RPMI7951 (cell line): ENCODE results near the gene LMTK2. TPM values are rescaled to one million over a fixed set of nuclear protein-coding genes. Genes with fewer than 3 reads are reported as not detected.
A peak's percentile ranks its signal among the peaks of the same experiment; 100 is the strongest.

ENCODE experiments used
- DNase-seq: peaks from one replicate; pipeline ENCODE4 v3.0.0-alpha.2; 2012; ENCODE audit warnings: low read depth
- total RNA-seq: library from RNA; depleted of rRNA; stranded (reverse); fragments of >200 nt; shearing (Covaris generic); gene quantifications from 2 replicates; pipeline ENCODE4 v1.2.3, GENCODE V29; 2014; rRNA removed

Gene LMTK2
- total RNA-seq = 4.7 and 5.1 TPM in 2 replicates

- DNase-seq = peak; percentile 83
These were observed at the start of gene LMTK2 for GRCh38 chr7:98106647-98107312. Gene LMTK2 (plus strand): TSS chr7:98106862. CDS start chr7:98107178, 316 bp downstream.

DNA sequence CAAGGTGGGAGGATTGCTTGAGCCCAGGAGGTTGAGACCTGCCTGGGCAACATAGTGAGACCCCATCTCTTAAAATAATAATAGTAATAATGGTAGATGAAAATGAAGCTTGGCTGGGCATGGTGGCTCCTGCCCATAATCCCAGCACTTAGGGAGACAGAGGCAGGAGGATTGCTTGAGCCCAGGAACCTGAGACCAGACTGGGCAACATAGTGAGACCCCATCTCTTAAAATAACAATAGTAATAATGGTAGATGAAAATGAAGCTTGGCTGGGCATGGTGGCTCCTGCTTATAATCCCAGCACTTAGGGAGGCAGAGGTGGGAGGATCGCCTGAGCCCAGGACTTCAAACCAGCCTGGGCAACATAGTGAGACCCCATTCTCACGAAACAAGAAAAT lies 49.5 kb upstream of the LMTK2 start:
- DNase-seq = no peak

GRCh38 chr7:98058186-98058585 lies 48.5 kb upstream of the LMTK2 start:
- DNase-seq = no peak

DNA sequence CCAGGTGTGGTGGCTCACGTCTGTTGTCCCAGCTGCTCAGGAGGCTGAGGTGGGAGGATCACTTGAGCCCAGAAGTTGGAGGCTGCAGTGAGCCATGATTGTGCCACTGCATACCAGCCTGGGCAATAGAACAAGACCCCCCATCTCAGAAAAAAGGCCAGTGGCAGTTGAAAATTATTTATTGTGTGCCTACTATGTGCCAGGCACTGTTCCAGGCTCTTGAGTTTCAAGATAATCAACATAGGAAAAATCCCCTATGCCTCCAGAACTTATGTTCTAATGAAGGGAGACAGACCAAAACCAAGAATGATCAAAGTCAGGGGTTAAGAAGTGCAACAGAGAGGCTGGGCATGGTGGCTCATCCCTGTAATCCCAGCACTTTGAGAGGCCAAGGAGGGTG lies 42.4 kb upstream of the LMTK2 start:
- no peak for DNase-seq

DNA sequence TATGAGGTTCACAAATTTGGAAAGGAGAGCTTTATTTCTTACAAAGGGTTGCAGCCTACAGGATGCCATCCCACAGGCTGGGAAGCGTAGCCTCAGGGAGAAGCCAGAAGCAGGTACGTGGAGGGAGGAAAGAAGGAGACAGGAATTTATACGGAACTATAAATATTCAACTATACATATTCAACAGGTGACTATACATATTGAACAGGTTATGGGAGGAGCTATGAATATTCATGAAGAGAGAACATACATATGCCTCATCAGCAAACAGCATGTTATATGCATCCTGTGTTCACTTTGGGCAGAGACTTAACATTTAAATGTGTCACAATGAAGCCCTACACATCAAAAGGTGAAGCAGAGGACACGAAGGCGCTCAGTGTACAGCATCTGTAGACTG lies 40.5 kb upstream of the LMTK2 start:
- no peak for DNase-seq

- DNase-seq = no peak
These were observed 39.6 kb upstream of the LMTK2 start for GRCh38 chr7:98066934-98067507.

DNA sequence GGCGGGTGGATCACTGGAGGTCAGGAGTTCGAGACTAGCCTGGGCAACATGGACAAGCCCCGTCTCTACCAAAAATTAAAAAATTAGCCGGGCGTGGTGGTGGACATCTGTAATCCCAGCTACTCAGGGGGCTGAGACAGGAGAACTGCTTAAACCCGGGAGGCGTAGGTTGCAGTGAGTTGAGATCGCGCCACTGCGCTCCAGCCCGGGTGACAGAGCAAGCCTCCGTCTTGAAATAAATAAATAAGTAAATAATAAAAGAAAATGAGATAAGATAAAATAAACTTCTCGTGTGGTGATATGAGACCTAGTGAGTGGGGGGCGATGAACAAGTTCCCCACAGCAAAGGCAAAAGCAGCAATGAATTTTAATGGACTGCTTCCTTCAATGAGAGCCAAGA lies 33.6 kb upstream of the LMTK2 start:
- no peak for DNase-seq

- no peak for DNase-seq
These were observed 30.9 kb upstream of the LMTK2 start for GRCh38 chr7:98075801-98076200.

- DNase-seq = no peak
These were observed 28.9 kb upstream of the LMTK2 start for GRCh38 chr7:98077762-98078161.

- no peak for DNase-seq
These were observed 28.3 kb upstream of the LMTK2 start for GRCh38 chr7:98078197-98078870.

DNA sequence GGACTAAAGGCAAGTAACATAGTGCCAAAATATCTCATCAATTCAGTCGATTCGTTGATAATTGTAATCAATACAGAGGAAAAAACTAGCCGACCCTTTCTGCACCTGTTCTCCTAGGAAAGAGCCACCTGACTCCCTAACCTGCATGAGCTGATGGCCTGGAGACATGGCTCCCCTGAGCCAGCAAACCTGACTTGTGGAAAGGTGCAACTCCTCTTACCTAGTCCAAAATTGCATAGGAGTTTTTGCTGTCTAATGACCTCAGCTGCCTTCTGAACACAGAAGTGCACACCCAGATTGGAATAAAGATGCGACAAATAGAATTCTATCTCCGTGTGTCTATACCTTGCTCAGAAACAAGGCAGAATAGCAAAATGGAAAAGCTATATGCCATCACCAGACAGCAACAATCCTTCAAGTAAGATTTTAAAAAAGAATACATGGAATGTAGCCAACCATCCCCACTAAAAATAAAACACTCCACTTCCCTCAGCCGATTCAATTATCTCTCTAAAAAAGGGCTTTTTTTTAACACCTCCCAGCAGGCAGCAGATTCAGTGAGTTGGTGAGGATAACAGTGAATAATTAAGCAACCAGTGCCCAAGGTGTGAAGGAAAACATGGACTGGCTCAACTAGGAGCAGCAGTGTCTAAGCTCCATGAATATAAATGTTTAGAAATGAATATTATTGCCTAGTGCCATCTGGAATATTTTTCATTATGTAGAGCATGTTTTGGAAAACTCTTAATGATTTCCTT lies 26.6 kb upstream of the LMTK2 start:
- no peak for DNase-seq

GRCh38 chr7:98081319-98081718 lies 25.3 kb upstream of the LMTK2 start:
- DNase-seq = no peak

- DNase-seq = no peak
These were observed 22.0 kb upstream of the LMTK2 start for GRCh38 chr7:98084631-98085030.

- no peak for DNase-seq
These were observed 21.0 kb upstream of the LMTK2 start for GRCh38 chr7:98085674-98086073.

- no peak for DNase-seq
These were observed 20.4 kb upstream of the LMTK2 start for GRCh38 chr7:98086281-98086718.

DNA sequence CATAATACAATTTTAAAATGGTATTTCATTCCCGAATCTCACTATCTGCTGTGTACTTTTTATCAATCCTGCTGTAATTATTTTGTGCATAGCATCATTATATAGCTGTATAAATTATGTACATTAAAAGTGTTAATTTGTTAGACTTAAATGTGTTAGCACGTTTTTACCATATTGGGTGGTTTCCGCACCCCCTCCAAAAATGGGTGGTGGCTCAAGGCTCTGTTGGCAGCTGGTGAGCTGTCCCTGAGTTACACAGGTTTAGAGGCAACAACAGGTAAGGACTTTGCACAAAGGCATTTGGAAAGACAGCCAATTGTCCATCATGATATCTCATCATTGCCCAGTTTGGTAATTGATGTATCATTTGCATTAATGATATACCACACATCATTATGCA lies 18.6 kb upstream of the LMTK2 start:
- DNase-seq = no peak

GRCh38 chr7:98090116-98090515 lies 16.5 kb upstream of the LMTK2 start:
- no peak for DNase-seq

- DNase-seq = no peak
These were observed 15.6 kb upstream of the LMTK2 start for GRCh38 chr7:98091061-98091460.

DNA sequence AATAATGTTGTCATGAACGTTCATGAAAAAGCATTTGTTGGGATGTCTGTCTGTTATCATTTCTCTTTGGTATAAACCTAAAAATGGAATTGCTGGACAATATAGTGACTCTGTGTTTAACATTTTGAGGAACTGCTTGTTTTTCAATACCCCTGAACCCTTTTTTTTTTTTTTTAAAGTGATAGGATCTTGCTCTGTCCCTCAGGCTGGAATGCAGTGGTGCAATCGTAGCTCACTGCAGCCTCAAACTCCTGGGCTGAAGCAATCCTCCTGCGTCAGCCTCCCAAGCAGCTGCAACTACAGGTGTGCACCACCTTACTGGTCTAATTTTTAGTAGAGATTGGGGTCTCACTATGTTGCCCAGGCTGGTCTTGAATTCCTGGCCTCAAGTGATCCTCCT lies 15.1 kb upstream of the LMTK2 start:
- no peak for DNase-seq

- no peak for DNase-seq
These were observed 9.5 kb upstream of the LMTK2 start for GRCh38 chr7:98097042-98097645.

DNA sequence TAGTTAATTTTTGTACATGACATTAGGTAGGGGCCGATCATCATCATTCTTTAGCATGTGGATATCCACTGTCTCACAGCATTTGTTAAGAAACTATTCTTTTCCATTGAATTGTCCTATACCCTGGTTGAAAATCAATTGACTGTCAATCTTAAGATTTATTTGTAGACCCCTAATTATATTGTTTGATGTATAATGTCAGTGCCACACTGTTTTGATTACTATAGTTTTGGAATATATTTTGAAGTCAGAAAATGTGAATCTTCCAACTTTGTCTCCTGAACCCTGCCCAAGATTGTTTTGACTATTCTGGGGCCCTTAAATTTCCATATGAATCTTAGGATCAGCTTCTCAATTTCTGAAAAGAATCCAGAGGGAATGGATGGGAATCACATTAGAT lies 6.6 kb upstream of the LMTK2 start:
- no peak for DNase-seq

DNA sequence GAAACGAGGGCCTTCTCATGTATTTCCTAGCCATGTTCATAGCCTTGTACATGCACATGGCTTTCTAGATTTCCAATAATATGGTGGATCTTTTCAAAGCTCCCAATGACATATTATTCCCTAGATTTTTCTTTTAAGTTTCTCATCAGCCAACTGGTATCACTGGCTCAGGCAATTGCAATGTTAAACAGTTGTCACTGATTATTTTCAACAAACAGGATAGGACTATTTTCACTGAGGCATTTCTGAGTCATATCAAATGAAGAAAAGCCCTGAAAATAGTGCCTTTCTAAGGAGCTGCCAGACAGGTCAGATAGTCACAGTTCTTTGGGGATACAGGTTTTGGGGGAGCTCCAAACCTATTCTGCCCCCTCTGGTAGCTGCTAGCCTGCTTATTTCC lies 4.5 kb upstream of the LMTK2 start:
- DNase-seq = no peak
